Esophagus muscularis mucosa (tissue), 4 donors: ENCODE results near the gene PLCD1.

Experiments
- EP300 ChIP-seq: sonication (generic); formaldehyde crosslinking; IDR thresholded peaks from one replicate; pipeline ENCODE4 v1.6.1; 2017; ENCODE audit warnings: antibody characterized with exemption
- POLR2A ChIP-seq: fragments of 450-650 bp; IDR thresholded peaks from one replicate; pipeline ENCODE4 v1.6.1; 2017; ENCODE audit warnings: antibody characterized with exemption, moderate library complexity, mild to moderate bottlenecking, low read depth
- POLR2AphosphoS5 ChIP-seq, 2 donors: sonication (generic); formaldehyde crosslinking; IDR thresholded peaks; one replicate each; pipeline ENCODE4 v1.6.1; 2017; ENCODE audit warnings: antibody characterized with exemption in 2 of 2
- TF ChIP-seq, protein P1 (sequence below), 3 experiments: fragments of 200-600 bp in 2 of 3; fragments of 450-650 bp in 1 of 3; sonication (generic) in 2 of 3; IDR thresholded peaks; one replicate each; pipeline ENCODE4 v1.5.1; 2017 to 2019; ENCODE audit warnings: antibody characterized with exemption in 3 of 3, mild to moderate bottlenecking in 2 of 3, moderate library complexity in 1 of 3

DNA sequence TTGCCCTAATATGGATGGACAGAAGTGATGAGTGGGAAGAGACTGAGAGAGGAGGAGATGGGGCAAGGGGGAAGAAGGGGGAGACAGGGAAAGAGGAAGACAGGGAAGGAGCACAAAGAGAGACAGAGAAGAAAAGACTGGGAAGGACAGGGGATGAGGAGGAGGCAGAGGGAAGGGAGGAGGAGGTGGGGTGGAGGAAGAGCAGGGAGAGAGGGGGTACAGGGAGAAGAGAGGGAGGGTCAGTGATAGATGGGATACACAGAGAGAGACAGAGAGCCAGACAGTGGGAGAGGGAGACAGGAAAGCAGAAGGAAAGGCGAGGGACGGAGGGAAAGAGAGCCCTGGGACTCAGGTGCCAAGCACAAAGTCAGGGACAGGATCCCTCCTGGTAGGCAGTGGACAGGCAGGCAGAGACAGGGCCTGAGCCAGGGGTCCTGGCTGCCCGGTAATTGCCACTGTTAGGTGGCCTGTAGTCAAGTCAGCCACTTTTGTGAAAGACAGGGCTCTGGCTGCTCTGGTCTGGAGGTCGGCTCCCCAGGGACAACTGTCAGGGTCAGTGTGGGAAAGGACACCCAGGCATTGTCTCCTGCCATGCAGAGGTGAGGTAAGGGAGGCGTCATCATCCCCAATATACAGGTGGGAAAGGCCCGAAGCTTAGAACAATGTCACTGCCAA is 29.1 kb downstream of the PLCD1 start:
- TF ChIP-seq, protein P1, sequence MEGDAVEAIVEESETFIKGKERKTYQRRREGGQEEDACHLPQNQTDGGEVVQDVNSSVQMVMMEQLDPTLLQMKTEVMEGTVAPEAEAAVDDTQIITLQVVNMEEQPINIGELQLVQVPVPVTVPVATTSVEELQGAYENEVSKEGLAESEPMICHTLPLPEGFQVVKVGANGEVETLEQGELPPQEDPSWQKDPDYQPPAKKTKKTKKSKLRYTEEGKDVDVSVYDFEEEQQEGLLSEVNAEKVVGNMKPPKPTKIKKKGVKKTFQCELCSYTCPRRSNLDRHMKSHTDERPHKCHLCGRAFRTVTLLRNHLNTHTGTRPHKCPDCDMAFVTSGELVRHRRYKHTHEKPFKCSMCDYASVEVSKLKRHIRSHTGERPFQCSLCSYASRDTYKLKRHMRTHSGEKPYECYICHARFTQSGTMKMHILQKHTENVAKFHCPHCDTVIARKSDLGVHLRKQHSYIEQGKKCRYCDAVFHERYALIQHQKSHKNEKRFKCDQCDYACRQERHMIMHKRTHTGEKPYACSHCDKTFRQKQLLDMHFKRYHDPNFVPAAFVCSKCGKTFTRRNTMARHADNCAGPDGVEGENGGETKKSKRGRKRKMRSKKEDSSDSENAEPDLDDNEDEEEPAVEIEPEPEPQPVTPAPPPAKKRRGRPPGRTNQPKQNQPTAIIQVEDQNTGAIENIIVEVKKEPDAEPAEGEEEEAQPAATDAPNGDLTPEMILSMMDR (IDR thresholded peaks at IDR 0.05) = no peak
- TF ChIP-seq POLR2AphosphoS5 (IDR thresholded peaks at IDR 0.05) (no peak), EP300 (no peak), POLR2A (no peak)
